Right lobe of liver (tissue), 4 donors: ENCODE measurements around the gene HYAL1.

Source experiments
- CTCF ChIP-seq, 4 donors: fragments of 200-600 bp in 3 of 4; fragments of 450-650 bp in 1 of 4; IDR thresholded peaks; one replicate each; pipeline versions ENCODE4 v1.5.1 to v1.8.0; 2016 to 2022; ENCODE audit warnings: antibody characterized with exemption in 4 of 4, mild to moderate bottlenecking in 2 of 4
- POLR2A ChIP-seq: fragments of 450-650 bp; IDR thresholded peaks from one replicate; pipeline ENCODE4 v1.6.1; 2017; ENCODE audit warnings: antibody characterized with exemption, mild to moderate bottlenecking
- donor health status: DM: no; HTN: no; CAD: no.
- donor health status: DM: no; HTN: no; CAD: no.
- donor health status: DM: no; HTN: yes; CAD: no.

- TF ChIP-seq CTCF (IDR thresholded peaks at IDR 0.05) (no peak), POLR2A (no peak)
Measured at GRCh38 chr3:50296721-50297383, 6.5 kb downstream of the HYAL1 start.
